HepG2 (cell line): ENCODE measurements around the gene ASTN2. TPM values are rescaled to one million over a fixed set of nuclear protein-coding genes. Genes with fewer than 3 reads are reported as not detected.

Experiments used
- ATAC-seq: fragments of 200-7000 bp; cut with Tn5 transposase; 3 replicates; pipeline ENCODE4 v1.9.1; 2020; ENCODE audit warnings: mild to moderate bottlenecking, moderate library complexity
- BruUV-seq: library from RNA; stranded (reverse); fragments of 400-500 nt; replicated peaks from 2 replicates; lab custom pipeline; 2021; lab: Mats Ljungman, UMichigan
- CTCF ChIA-PET: fragments of 300-600 bp; formaldehyde crosslinking; extraction: SDS; loops from one replicate; lab custom pipeline; 2021; ENCODE audit warnings: low total read pairs, inconsistent platforms, low intra/inter-chr PET ratio; lab: Yijun Ruan, JAX
- POLR2A ChIA-PET: fragments of 350-600 bp; sonication (Branson Sonifier 250); formaldehyde crosslinking; loops from one replicate; lab custom pipeline; 2020; ENCODE audit warnings: antibody characterized with exemption, inconsistent platforms; lab: Yijun Ruan, JAX
- DNase-seq: peaks from one replicate; pipeline ENCODE4 v3.0.0-alpha.2; 2015; ENCODE audit warnings: low spot score
- FAIRE-seq: peaks from 3 replicates; lab custom pipeline; 2011; peaks lifted over from hg19 to GRCh38; lab: Jason Lieb, UNC
- H2AFZ ChIP-seq: one replicate; pipeline ENCODE4 v1.6.1; 2011; ENCODE audit warnings: low read length, inconsistent platforms
- H3K27ac ChIP-seq: fragments of 300-600 bp; 3 replicates; pipeline ENCODE4 v1.8.0; 2011; ENCODE audit warnings: mixed run types, mild to moderate bottlenecking, mixed read lengths, low read length, inconsistent platforms; ENCODE audit not compliant: insufficient read depth; ENCODE audit errors: extremely low read length
- H3K27me3 ChIP-seq, 2 experiments: fragments of 200-600 bp in 1 of 2; 2 replicates in 1 of 2; 3 replicates in 1 of 2; pipeline versions ENCODE4 v1.6.0 to v1.8.0; 2011; ENCODE audit warnings: low read length in 2 of 2, mild to moderate bottlenecking in 2 of 2, moderate library complexity in 2 of 2, inconsistent platforms in 1 of 2; ENCODE audit not compliant: insufficient read depth in 2 of 2, control insufficient read depth in 1 of 2
- H3K36me3 ChIP-seq, 2 experiments: fragments of 200-600 bp in 1 of 2; replicated peaks in 1 of 2; 2 replicates in 1 of 2; 3 replicates in 1 of 2; pipeline versions ENCODE4 v1.5.1 to v1.8.0; 2011; ENCODE audit warnings: low read length in 2 of 2, inconsistent platforms in 1 of 2; ENCODE audit not compliant: insufficient read depth in 2 of 2, control insufficient read depth in 1 of 2
- H3K4me1 ChIP-seq: 2 replicates; pipeline ENCODE4 v1.5.1; 2012; ENCODE audit warnings: low read length, inconsistent platforms; ENCODE audit not compliant: insufficient read depth
- H3K4me2 ChIP-seq: 2 replicates; pipeline ENCODE4 v1.6.0; 2011; ENCODE audit warnings: low read depth, low read length, inconsistent platforms
- H3K4me3 ChIP-seq, 3 experiments: fragments of 200-600 bp in 1 of 3; sonication (generic), shearing (Covaris generic) in 1 of 3; replicated peaks in 1 of 3; 2 replicates each; pipeline ENCODE4 v1.5.1; 2011 to 2016; ENCODE audit warnings: low read length in 3 of 3, inconsistent platforms in 2 of 3, low read depth in 2 of 3, mild to moderate bottlenecking in 2 of 3, control low read depth in 1 of 3, mixed read lengths in 1 of 3; ENCODE audit not compliant: insufficient read depth in 1 of 3
- H3K79me2 ChIP-seq: one replicate; pipeline ENCODE4 v1.6.1; 2011; ENCODE audit warnings: low read length, inconsistent platforms; ENCODE audit not compliant: insufficient read depth
- H3K9ac ChIP-seq: 2 replicates; pipeline ENCODE4 v1.6.0; 2011; ENCODE audit warnings: mild to moderate bottlenecking, low read depth, low read length, inconsistent platforms; ENCODE audit not compliant: insufficient read depth
- H3K9me3 ChIP-seq: 2 replicates; pipeline ENCODE4 v1.5.1; 2012; ENCODE audit warnings: mild to moderate bottlenecking, low read length
- H4K20me1 ChIP-seq: 2 replicates; pipeline ENCODE4 v1.6.0; 2011; ENCODE audit warnings: inconsistent platforms, mild to moderate bottlenecking, low read length, moderate library complexity; ENCODE audit not compliant: insufficient read depth
- FOXK1 ChIP-seq: sonication (generic); formaldehyde crosslinking; IDR thresholded peaks from 2 replicates; pipeline ENCODE4 v1.4.0; 2020; ENCODE audit warnings: low read depth, missing genetic modification reagents, borderline replicate concordance
- SIN3B ChIP-seq: fragments of 150-350 bp; IDR thresholded peaks from 2 replicates; pipeline ENCODE4 v1.6.1; 2014; ENCODE audit warnings: low read length
- WGBS: methylation state at CpG from one replicate; pipeline ENCODE4 v1.1.6; 2017; ENCODE audit warnings: low lambda C conversion rate; 5-methylcytosine and 5-hydroxymethylcytosine counted together
- in situ Hi-C: cut with HindIII; loops from 2 replicates; pipeline ENCODE4 v1.10.0; 2017; ENCODE audit warnings: low pct_unique_long_range_greater_than_20kb; ENCODE audit not compliant: extremely low pct_ligation_motif_present
- intact Hi-C: fragments of 100-400 bp; cut with micrococcal nuclease; formaldehyde crosslinking; loops from one replicate; pipeline ENCODE4 v1.10.0; 2022; ENCODE audit not compliant: unreplicated experiment
- polyA plus RNA-seq, 8 experiments: library from polyadenylated mRNA; depleted of rRNA in 3 of 8; stranded (reverse) in 7 of 8; unstranded in 1 of 8; fragments of >200 nt; fragmentation: Illumina TruSeq in 4 of 8; extraction: Trizol in 4 of 8; gene quantifications; 2 replicates each; pipeline versions ENCODE4 v1.2.1 to v1.2.3, GENCODE V29; 2011 to 2016; ENCODE audit warnings: low read depth in 4 of 8, missing spikeins in 1 of 8, mixed read lengths in 1 of 8; ENCODE audit not compliant: insufficient read depth in 1 of 8
- total RNA-seq, 5 experiments: library from RNA; depleted of rRNA; stranded (reverse); fragments of >200 nt; fragmentation: Illumina TruSeq; extraction: Trizol; gene quantifications; 2 replicates each; pipeline ENCODE4 v1.2.3, GENCODE V29; 2016; ENCODE audit warnings: low read depth in 1 of 5
- TF ChIP-seq, protein P1 (sequence below): sonication (generic); formaldehyde crosslinking; IDR thresholded peaks from 2 replicates; pipeline ENCODE4 v1.8.1; 2023; ENCODE audit warnings: mild to moderate bottlenecking, moderate library complexity, missing genetic modification reagents
- TF ChIP-seq, protein P2 (sequence below): sonication (generic); formaldehyde crosslinking; IDR thresholded peaks from 2 replicates; pipeline ENCODE4 v1.4.0; 2020; ENCODE audit warnings: mild to moderate bottlenecking, missing genetic modification reagents
- TF ChIP-seq, protein P3 (sequence below): sonication (generic); formaldehyde crosslinking; IDR thresholded peaks from 2 replicates; pipeline ENCODE4 v1.8.0; 2022; ENCODE audit warnings: mild to moderate bottlenecking, missing genetic modification reagents
- TF ChIP-seq, protein P4 (sequence below): IDR thresholded peaks from 2 replicates; pipeline ENCODE4 v1.6.1; 2012; ENCODE audit warnings: low read length, improper control_type of control experiment
- TF ChIP-seq, protein P5 (sequence below): sonication (generic); formaldehyde crosslinking; IDR thresholded peaks from 2 replicates; pipeline ENCODE4 v1.5.0; 2020; ENCODE audit warnings: missing genetic modification reagents, mild to moderate bottlenecking, borderline replicate concordance
- TF ChIP-seq, protein P6 (sequence below): sonication (generic); formaldehyde crosslinking; IDR thresholded peaks from 2 replicates; pipeline ENCODE4 v1.5.0; 2020; ENCODE audit warnings: mild to moderate bottlenecking, missing genetic modification reagents, moderate library complexity

The ASTN2 gene
- total and polyA plus RNA-seq, 2 of the 13 experiments (the other 11 are each of a cell fraction or from before 2014, with no cell fraction given), result 5.2 to 13.5 TPM

DNA sequence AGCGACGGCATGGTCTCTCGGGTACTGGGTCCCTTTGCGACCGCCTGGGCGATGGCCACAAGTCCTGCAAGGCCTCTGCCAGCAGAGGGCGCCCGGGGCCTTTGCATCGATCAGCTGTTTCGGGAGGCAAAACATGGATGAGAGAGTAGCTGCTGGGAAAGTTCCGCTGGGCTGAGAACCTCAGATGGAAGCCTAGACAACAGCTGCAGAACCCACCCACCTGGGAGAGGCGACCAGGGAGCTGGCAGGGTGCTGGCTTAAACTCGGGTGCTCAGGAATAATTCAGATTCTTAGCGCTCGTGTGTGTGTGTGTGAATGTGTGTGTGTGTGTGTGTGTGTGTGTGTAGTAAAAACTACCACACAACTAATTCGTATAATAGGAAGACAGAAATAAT, 677.7 kb downstream of the ASTN2 start:
- Histone ChIP-seq H3K4me2 (peak overlapping the region; percentile 57), H3K27me3 (0 out of 5 replicates have a peak, but pooled peaks cover 2 to 9% of the 10 kb centered on the region in 2 experiments), H3K79me2 (no peaks in the 10 kb centered on the region), H3K9me3 (no peaks in the 10 kb centered on the region), H2AFZ (no peak overlapping the region), H3K4me1 (no peaks in the 10 kb centered on the region), H3K27ac (no peak overlapping the region), H4K20me1 (no peaks in the 10 kb centered on the region), H3K36me3 (no peaks in the 10 kb centered on the region), H3K9ac (no peak overlapping the region), H3K4me3 (no peak overlapping the region)
- 13% methylated on average over 16 of the region's 16 CpGs for WGBS
- FAIRE-seq (no peak), ATAC-seq (peak; percentile 99), DNase-seq (peak; percentile 66)
- intact Hi-C loops, result loop anchor here (1.0 to 5.0 kb wide), 2 partner anchors 123 to 675 kb away; no protein-coding TSS in a partner anchor
- ChIA-PET CTCF (interaction anchor here (3.4 kb wide), 1 partner anchor 123 kb away, joined by 39 read pairs; no protein-coding TSS in a partner anchor), POLR2A (no interaction called here)
- BruUV-seq, result no TSS peak
- in situ Hi-C loops, result loop anchor here (5.0 to 25.0 kb wide), 2 partner anchors 120 to 675 kb away; partner anchors contain the start of gene ASTN2
- TF ChIP-seq SIN3B (no peak), FOXK1 (CRISPR knock-in tag) (no peak; the same call in 1 of the 2 replicates)
- TF ChIP-seq, protein P1, sequence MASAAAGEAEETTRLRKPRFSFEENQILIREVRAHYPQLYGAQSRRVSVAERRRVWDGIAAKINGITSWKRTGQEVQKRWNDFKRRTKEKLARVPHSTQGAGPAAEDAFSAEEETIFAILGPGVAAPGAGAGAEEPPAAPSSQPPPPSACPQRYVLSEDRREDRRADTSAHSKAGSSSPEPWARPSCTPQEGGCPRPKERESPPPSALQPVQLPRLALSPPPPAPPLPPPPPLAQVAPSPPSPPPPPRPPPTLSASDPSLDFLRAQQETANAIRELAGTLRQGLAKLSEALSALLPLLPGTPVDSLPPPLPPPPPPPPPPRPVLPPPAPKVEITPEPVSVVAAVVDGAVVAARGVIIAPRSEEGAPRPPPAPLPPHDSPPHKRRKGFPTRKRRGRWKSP, result no peak
- TF ChIP-seq, protein P2, sequence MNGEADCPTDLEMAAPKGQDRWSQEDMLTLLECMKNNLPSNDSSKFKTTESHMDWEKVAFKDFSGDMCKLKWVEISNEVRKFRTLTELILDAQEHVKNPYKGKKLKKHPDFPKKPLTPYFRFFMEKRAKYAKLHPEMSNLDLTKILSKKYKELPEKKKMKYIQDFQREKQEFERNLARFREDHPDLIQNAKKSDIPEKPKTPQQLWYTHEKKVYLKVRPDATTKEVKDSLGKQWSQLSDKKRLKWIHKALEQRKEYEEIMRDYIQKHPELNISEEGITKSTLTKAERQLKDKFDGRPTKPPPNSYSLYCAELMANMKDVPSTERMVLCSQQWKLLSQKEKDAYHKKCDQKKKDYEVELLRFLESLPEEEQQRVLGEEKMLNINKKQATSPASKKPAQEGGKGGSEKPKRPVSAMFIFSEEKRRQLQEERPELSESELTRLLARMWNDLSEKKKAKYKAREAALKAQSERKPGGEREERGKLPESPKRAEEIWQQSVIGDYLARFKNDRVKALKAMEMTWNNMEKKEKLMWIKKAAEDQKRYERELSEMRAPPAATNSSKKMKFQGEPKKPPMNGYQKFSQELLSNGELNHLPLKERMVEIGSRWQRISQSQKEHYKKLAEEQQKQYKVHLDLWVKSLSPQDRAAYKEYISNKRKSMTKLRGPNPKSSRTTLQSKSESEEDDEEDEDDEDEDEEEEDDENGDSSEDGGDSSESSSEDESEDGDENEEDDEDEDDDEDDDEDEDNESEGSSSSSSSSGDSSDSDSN, result no peak
- TF ChIP-seq, protein P3, sequence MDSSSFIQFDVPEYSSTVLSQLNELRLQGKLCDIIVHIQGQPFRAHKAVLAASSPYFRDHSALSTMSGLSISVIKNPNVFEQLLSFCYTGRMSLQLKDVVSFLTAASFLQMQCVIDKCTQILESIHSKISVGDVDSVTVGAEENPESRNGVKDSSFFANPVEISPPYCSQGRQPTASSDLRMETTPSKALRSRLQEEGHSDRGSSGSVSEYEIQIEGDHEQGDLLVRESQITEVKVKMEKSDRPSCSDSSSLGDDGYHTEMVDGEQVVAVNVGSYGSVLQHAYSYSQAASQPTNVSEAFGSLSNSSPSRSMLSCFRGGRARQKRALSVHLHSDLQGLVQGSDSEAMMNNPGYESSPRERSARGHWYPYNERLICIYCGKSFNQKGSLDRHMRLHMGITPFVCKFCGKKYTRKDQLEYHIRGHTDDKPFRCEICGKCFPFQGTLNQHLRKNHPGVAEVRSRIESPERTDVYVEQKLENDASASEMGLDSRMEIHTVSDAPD (CRISPR knock-in tag), result no peak
- TF ChIP-seq, protein P4, sequence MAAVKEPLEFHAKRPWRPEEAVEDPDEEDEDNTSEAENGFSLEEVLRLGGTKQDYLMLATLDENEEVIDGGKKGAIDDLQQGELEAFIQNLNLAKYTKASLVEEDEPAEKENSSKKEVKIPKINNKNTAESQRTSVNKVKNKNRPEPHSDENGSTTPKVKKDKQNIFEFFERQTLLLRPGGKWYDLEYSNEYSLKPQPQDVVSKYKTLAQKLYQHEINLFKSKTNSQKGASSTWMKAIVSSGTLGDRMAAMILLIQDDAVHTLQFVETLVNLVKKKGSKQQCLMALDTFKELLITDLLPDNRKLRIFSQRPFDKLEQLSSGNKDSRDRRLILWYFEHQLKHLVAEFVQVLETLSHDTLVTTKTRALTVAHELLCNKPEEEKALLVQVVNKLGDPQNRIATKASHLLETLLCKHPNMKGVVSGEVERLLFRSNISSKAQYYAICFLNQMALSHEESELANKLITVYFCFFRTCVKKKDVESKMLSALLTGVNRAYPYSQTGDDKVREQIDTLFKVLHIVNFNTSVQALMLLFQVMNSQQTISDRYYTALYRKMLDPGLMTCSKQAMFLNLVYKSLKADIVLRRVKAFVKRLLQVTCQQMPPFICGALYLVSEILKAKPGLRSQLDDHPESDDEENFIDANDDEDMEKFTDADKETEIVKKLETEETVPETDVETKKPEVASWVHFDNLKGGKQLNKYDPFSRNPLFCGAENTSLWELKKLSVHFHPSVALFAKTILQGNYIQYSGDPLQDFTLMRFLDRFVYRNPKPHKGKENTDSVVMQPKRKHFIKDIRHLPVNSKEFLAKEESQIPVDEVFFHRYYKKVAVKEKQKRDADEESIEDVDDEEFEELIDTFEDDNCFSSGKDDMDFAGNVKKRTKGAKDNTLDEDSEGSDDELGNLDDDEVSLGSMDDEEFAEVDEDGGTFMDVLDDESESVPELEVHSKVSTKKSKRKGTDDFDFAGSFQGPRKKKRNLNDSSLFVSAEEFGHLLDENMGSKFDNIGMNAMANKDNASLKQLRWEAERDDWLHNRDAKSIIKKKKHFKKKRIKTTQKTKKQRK, result no peak
- TF ChIP-seq, protein P5, sequence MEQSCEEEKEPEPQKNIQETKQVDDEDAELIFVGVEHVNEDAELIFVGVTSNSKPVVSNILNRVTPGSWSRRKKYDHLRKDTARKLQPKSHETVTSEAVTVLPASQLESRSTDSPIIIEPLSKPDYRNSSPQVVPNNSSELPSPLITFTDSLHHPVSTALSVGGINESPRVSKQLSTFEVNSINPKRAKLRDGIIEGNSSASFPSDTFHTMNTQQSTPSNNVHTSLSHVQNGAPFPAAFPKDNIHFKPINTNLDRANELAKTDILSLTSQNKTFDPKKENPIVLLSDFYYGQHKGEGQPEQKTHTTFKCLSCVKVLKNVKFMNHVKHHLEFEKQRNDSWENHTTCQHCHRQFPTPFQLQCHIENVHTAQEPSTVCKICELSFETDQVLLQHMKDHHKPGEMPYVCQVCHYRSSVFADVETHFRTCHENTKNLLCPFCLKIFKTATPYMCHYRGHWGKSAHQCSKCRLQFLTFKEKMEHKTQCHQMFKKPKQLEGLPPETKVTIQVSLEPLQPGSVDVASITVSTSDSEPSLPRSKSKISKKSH, result 0 out of 2 replicates have a peak, but pooled peaks have one; percentile 33
- TF ChIP-seq, protein P6, sequence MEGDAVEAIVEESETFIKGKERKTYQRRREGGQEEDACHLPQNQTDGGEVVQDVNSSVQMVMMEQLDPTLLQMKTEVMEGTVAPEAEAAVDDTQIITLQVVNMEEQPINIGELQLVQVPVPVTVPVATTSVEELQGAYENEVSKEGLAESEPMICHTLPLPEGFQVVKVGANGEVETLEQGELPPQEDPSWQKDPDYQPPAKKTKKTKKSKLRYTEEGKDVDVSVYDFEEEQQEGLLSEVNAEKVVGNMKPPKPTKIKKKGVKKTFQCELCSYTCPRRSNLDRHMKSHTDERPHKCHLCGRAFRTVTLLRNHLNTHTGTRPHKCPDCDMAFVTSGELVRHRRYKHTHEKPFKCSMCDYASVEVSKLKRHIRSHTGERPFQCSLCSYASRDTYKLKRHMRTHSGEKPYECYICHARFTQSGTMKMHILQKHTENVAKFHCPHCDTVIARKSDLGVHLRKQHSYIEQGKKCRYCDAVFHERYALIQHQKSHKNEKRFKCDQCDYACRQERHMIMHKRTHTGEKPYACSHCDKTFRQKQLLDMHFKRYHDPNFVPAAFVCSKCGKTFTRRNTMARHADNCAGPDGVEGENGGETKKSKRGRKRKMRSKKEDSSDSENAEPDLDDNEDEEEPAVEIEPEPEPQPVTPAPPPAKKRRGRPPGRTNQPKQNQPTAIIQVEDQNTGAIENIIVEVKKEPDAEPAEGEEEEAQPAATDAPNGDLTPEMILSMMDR (CRISPR knock-in tag), result peak; percentile 95
